Stimulated activated CD4-positive, alpha-beta T cell treated with anti-CD3 and anti-CD28 coated beads, Interleukin-1b, Interleukin-23, amount 100 ng/mL, for 1 hour (primary cell): ENCODE results near the gene ALDH3A1.
"Not testable (repeated sequence)": the region's sequence is repeated elsewhere in the genome, so short reads cannot be mapped to it uniquely, and the experiment has no call there.

ENCODE experiments used
- DNase-seq, 2 donors: peaks; one replicate each; pipeline ENCODE4 v3.0.0-alpha.2; 2020; ENCODE audit warnings: low read depth in 2 of 2

The ALDH3A1 gene

DNA sequence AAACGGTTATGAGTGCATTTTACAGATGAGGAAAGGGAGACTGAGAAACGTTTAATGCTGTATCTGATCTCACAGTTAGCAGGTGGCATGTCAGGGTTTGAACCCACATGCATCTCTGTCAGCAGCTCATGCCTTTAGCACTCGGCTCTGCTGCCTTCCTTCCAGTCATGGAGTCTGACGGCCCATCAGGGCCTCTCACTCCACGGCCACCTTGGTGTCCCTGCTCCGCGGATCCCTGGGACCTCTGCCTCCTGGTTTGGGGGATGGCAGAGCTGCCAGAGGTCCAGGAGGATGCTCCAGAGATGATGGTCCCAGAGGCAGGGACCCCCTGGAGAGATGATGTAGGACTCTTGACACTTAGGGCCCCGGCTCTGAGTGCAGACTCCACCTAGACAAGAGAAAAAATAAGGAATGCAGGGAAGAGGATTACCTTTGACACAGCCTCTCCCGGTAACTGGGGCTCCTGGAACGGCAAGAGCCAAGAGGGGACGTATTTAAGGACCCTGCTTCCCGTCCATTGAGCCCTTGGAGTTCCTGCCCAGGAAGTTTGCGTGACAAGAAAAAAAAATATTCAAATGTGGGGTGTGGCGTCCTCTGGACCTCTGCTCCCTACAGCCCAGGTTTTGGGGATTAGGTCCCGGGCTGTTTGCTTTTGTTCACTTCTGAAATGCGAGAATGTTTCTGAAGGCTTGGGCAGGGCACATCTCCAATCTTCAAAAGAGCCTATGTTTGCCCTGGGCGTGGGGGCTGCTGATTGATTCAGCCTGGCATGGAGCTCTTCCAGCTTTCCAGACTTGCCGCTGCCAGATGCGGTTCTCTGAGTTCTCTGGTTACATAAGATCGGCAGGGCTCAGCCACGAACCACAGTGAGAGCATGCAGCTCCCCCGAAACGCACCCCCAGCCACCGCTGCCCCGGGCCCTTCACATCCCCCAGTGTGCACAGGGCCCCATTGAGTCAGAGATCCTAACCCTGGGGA lies at the start of gene ALDH3A1:
Gene ALDH3A1 (minus strand): TSS at position 470 of the 978 bp plus-strand sequence. CDS start 3,169 bp downstream, outside the sequence.
- no peak for DNase-seq

DNA sequence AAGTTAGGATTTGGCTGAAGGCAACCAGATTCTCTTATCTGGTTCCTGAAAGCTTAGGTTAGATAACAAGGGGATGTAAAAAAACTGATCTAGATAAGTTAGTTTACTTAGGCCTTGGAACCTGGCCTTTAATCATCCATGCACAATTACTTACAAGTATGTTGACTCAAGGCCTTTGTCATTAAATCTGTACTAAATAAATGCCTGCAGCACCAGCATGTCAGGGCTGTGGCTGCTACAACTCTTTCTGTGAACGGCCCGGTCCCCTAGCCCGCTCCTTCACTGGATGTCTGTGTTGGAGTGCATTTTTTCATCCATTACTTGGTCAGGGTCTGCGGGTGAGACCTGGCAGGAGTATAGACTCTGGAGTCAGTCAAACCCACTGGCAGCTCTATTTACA lies 48.4 kb upstream of the ALDH3A1 start:
- DNase-seq = no peak

DNA sequence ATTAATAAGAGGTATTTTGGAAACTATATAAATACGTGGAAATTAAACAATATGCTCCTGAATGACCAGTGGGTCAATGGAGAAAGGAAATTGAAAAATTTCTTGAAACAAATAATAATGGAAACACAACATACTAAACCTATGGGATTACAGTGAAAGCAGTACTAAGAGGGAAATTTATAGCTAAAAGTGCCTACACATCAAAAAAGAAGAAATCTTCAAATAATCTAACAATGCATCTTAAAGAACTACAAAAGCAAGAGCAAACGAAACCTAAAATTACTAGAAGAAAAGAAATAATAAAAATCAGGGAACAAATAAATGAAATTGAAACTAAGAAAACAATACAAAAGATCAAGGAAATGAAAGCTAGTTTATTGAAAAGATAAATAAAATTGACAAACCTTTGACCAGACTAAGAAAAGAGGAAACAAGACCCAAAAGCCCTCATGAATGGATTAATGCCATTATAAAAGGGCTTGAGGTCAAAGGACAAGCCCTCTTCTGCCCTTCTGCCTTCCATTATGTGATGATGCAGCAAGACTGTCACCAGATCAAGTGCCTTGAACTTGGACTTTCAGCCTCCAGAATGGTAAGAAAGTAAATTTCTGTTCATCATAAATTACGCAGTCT lies 43.9 kb upstream of the ALDH3A1 start:
- DNase-seq = no peak

DNA sequence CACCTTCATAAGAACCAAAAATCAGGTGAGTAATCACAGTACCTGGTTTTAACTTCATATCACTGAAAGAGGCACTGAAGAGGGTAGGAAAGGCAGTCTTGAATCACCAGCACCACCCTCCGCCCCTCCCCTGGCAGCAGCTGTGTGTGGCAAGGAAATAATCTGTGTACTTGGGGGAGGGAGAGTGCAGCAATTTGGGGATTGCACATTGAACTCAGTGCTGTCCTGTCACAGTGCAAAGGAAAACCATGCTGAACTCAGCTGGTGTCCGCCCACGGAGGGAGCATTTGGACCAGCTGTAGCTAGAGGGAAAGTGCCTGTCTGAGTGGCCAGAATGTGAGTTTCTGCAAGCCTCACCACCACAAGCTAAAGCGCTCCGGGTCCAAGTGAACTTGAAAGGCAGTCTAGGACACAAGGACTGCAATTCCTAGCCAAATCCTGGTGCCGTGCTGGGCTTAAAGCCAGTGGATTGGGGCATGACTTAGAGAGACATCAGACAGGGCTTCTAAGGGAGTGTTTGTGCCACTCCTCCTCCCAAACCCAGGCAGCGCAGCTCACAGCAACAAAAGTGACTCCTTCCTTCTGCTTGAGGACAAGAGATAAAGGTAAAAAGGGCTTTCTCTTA lies 39.7 kb upstream of the ALDH3A1 start:
- no peak for DNase-seq

DNA sequence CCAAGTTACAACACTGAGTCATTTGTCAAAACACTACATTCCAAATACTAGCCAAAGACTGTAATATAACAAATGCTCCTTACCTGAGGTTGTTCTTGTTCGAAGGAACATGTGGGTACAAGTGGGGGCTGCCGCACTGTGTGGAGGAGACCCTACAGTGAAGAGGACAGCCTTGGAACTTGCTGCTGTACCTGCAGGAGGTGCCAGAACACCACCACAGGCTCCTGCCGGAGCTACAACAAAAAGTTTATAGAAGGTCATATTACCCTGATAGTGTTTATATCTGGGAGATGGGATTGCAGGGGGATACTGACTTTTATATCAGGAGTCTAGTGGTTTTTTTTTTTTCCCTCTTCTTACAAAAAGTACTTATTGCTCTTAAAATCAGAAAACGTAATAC lies 37.8 kb upstream of the ALDH3A1 start:
- DNase-seq = no peak

DNA sequence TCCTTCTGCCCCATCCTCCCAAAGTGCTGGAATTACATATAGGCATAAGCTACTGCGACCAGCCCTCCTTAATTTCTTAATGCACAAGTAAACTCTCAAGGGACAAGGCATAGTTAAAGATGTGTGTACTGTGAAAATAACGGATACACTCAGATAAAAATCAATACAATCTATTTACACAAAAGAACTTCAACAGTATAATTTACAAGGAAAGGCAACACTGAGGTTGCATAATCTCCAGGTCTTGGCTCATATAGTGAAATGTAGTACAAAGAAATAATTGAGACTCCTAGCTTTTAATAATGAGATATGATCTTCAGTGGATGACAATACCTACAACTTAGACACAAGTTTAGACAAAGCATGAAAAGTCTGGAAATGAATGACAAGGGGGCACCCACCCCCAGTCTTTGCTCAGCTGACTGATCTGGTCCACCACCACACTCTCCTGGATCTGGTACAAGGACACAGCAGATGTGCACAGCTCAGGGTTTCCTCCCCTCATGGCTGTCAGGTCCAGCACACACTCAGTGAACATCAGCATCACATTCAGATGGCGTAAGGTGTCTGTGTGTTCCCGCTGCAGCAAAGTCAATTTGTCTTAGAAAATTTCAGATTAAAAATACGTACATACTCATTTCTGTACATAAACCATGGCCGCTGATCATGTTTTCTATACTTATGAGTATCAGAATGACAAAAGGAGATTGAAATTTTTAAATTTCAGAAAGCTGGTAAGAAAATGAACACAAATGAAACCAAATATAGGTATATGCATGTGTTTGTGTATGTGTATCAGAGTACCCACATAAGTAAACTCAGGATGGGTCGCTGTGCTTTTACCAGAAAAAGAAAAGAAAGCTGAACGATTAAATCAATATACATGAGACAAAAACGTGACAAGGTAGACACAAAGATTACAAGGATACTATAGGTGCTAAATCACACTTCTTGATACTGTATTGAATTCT lies 33.7 kb upstream of the ALDH3A1 start:
- DNase-seq = no peak

DNA sequence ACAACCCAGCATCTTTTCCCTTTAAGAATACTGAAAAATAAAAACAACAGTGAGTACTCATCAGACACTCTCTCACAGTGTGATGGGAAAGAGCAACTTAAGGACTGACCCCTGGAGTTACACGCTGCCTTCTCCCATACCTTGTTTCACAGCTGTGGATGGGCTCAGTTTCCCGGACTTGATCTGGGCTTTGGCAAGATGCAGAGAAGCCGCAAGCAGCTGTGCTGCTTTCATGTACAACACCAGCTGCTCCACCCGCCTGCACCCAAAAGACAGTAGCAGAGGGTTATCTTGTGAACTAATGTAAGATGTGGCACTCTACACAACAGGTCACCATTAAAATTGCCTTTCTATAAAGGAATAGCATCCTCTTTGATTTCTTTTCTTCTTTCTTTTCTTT lies 32.7 kb upstream of the ALDH3A1 start:
- no peak for DNase-seq

DNA sequence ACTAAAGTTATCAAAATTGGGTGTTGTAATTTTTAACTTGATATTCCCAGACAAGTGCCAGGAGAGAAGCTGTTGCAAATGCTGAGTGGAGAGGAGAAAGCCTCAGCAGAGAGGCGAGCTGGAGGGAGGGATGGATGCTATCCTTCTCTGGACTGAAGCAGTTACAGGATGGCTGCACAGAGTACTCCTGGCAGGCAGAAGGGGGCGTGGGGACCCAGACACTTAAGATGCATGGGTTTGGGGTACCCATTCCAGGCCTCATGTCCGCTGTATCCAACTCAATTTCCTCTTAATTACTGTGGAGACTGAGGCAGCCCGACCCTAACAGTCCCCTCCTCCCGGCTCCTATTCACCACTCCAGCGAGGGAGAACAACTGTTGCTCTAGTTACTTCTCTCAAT lies 25.4 kb upstream of the ALDH3A1 start:
- DNase-seq = no peak

DNA sequence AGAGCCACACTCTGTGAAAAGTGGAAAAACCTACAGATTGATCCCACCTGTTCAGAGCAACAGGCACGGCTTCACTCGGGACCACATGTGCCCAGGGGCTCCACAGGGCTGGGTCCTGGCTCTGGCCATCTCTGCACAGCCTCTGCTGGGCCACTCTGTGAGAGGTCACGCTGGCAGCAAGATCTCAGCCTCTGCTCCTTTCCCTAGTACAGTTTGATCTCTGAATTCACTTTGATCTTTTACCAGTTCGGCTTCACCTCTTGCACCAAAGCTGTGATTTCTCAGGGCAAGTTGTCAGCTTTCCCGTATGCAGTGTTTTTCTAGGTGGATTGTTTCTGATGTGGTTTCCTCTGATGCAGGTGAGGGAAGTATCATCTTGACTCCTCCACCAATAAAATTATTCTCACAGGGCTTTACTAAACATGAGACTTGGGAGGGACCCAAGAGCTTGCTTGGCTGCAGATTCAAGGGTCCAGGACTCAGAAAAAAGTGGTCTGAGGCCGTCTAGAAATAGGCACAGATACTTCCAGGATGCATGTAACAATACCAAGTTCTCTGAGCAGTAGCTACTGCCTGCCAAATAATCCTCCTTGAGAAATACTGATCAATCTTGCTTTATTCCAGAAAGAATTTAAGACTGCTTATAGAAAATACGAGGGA lies 24.0 kb upstream of the ALDH3A1 start:
- no peak for DNase-seq

DNA sequence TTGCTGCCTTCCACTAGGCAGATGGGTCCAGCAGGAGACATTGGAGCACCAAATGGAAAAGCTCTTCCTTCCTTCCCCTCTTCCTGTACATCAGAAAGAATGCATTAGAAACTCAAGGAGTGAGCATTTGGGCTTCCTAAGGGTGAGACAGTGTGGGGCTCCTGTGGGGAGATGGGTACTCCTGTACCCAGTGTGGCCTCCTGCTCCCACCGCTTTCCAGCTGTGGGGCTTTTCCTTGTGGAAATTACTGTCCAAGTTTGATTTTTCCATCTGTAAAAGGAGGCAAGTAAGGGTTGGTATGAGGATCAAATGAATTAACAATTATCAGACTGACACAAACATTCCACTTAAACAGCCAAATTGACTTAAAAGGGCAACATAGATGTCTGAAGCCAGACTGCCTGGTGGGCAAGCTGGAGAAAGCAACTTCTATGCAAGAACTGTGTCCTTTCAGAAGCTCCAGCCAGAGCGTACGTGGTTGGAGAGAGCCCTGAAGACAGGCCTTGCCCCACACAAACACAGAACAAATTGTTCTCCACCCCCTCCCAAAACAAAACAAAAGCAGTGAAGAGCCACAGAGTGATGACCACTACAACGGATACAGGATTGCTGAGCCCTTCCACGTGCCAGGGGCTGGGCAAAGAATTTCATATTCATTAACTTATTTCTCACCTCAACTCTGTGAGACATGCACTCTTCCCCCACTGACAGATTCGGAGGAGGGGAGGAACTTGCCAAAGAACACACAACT lies 23.1 kb upstream of the ALDH3A1 start:
- DNase-seq = no peak

DNA sequence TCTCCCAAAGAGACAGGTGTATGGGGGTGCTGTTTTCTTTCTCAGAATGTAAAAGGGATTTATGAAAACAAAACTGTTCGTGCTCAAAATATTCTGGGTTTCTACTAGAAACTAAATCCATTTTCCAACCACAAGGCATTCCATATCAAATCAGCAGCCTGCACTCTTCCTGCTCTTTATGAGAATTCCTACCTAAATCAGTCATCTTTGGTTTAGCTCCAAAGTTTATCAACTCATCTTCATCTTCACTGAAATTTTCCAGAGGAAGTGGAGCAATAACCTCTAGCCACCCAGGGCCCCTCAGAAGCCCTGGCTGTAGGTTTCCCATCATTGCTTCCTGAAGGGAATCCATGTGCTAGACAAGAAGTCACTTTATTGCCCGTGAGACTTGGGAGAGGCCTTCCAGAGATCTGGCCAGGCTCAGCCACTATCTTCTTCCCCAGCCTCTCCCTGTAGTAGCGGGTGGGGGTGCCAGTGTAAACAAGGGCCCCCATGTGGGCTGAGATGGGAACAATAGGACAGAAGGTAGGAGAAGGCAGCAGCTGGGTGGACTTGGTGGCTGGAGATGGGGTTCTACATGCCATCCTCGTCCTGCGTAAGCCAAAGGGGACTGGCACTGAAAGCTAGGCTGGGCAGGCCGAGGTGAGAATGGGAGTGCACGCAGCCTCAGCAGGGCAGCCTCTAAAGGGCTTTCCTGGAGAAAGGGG lies 22.0 kb upstream of the ALDH3A1 start:
- DNase-seq = no peak

DNA sequence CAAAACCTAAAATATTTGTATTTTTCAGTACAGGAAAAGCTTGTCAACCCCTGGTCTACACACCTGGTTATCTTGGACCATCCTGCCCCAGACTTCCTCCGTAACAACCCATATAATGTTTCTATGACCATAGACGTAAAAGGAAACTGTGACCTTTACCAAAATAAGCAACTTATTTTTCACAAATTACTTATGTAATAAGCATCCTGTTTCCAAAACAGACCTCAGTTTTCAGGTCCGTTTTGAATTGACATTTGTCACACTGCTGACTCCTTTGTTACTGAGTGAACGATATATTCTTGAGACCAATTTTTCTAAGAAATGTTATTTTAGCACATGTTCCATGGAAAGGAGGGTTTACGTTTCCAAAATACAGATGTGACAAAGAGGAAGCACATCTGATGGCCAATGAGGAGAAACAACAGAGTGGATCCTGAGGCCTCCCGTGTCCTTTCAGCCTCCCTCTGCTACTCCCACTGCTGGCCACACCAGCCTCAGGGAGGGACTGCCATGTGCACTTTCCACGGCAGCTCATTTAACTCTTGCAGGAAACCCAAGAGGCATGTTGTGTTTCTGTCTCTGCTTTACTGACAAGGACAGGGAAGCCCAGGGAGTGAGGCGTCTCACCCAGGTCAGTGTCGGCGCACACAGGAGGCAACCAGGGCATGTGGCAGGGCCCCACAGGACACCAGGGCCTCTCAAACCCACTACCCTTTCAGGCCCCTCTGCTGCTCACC lies 20.1 kb upstream of the ALDH3A1 start:
- no peak for DNase-seq

DNA sequence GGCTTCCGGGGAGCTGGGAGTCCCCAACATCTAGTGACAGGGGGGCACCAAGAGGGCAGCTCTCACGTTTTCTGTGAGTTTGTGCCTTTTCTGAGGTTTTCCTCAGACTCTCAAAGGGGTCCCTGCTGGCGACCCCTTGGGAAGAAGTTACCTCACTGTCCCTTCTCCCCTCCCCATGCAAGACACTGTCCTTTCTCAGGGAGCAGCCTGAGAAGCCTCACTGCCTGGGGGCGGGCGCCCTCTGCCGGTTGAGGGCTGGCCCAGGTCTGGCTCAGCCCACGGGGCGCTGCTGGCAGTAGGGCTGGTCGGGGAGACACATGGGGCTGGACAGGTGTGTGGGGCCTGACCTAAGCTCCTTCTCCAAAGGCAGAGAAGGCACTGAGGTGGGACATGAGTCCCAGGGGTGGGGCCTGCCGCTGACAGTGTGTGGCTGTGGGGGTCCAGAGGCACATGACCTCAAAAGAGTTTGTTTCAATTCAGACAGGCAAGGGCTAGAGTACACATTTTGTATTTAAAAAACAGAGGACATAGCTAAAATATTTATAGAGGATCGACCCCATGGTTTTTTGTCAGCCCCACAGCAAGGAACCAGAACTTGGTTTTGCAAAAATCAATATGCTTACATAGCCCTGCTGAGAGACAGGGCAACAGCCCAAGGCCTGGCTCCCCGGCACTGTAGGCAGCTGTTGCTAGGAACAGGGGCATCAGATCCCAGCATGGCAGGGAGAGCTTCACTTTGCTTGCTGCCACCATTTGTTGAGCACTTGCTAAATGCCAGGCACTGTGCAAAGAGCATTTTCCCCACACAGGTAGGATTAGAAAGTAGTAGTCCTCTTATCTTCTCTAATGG lies 18.5 kb upstream of the ALDH3A1 start:
- peak; percentile 64 to 76 for DNase-seq

DNA sequence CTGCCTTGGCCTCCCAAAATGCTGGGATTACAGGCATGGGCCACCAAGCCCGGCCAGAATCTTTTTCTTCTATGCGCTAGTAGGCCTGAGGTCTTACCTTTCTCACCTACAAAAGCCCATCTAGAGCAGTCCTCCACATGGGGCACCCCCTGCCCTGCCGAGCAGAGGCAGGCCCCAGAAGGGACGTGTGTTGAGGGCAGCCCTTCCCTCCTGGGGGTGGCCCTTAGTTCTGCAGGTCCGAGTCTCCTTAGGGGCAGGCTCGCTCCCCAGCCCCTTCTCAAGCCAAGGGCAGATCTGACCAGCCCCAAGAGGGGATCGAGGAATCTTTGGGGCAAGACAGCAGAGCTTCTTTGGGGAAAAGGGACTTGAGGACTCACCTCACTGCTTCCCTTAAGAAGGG lies 17.9 kb upstream of the ALDH3A1 start:
- DNase-seq = no peak

DNA sequence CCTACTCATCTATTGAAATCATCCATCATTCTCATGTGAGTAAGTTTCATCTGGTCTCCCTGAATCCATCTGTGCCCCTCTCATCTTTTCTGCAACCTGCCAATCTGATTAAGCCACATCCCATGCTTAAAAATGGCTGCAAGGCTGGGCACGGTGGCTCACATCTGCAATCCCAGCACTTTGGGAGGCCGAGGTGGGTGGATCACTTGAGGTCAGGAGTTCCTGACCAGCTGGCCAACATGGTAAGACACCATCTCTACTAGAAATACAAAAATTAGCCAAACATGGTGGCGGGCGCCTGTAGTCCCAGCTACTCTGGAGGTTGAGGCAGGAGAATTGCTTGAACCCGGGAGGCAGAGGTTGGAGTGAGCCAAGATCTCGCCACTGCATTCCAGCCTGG lies 15.9 kb upstream of the ALDH3A1 start:
- not testable (repeated sequence) for DNase-seq

DNA sequence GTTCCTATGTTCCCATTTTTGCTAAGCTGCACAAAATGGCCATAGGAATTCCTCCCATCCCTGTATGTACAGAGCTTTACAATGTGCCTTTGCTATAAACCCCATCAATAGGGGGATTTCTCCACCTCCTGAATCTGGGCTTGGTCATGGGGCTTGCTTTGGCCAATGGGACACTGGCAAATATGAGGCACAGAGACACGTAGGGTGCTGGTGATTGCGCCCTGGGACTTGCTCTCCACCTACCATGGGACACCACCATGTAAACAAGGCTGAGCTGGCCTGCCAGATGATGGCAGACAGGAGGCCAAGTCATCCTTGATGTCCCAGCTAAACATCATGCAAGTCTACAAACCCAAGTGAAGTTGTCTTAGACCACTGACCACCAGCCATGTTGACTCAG lies 15.3 kb upstream of the ALDH3A1 start:
- no peak for DNase-seq

DNA sequence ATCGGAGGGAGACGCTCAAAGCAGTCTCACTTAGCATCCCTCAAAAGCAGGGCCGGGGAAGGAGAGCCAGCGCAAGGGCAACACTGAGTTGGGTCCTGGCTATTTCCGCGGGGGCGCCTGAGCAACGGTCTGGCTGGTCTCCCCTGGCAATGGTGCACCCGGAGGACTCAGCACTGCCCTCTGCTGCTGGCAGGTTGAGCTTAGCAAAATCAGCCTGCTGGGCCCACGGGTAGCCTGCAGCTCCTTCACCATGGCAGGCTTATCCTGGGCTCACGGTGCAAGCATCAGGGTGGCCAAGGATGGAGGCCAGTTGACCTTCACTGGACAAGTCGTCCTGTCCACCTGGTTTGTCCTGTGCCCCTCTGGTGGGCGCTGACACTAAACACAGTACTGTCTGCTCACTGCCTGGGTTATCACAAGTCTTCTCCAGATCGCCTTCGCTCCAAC lies 14.4 kb upstream of the ALDH3A1 start:
- peak; percentile 19 to 25 for DNase-seq

DNA sequence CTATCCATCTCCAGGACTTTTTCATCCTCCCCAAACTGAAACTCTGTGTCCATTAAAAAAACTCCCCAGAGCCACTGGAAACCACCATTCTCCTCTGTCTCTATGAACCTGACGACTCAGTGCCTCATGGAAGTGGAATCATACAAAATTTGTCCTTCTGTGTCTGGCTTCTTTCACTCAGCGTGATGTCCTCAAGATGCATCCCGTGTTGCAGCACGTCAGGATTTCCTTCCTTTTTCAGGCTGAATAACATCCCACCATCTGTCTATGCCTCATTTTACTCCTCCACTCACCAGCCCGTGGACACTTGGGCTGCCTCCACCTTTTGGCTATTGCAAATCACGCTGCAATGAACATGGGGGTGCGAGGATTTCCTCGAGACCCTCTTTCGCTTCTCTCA lies 12.6 kb upstream of the ALDH3A1 start:
- DNase-seq = no peak
